Gastrocnemius medialis (tissue), 4 donors: ENCODE results near the gene PRPS1.

Experiments
- POLR2A ChIP-seq, 2 donors: fragments of 450-650 bp; IDR thresholded peaks; one replicate each; pipeline ENCODE4 v1.6.1; 2017; ENCODE audit warnings: antibody characterized with exemption in 2 of 2, mild to moderate bottlenecking in 2 of 2, moderate library complexity in 2 of 2
- TF ChIP-seq, protein P1 (sequence below), 5 experiments: fragments of 450-650 bp in 3 of 5; fragments of 200-600 bp in 2 of 5; sonication (generic) in 2 of 5; IDR thresholded peaks in 4 of 5; conservative IDR thresholded peaks in 1 of 5; 1 replicate in 4 of 5; 2 replicates in 1 of 5; pipeline ENCODE4 v1.5.1; 2016 to 2019; ENCODE audit warnings: antibody characterized with exemption in 5 of 5, mild to moderate bottlenecking in 3 of 5, moderate library complexity in 3 of 5

DNA sequence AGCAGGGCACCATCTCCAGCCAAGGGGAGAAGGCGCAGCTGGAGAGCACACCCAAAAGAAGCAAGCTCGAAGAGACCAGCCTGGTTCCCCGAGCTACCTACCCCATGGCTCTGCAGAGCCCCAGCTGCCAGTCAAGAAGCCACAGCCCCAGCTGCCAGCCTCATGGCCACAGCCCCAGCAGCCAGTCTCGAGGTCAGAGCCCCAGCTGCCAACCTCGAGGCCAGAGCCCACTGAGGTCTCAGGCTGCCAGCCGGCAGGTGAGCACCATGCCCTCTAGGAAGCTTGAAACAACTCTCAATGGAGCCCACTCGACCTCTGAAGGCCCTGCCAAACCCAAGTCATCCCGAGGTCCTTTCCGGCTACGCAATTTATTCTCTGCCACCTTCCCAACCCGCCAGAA is 27.0 kb upstream of the PRPS1 start:
- TF ChIP-seq, protein P1, sequence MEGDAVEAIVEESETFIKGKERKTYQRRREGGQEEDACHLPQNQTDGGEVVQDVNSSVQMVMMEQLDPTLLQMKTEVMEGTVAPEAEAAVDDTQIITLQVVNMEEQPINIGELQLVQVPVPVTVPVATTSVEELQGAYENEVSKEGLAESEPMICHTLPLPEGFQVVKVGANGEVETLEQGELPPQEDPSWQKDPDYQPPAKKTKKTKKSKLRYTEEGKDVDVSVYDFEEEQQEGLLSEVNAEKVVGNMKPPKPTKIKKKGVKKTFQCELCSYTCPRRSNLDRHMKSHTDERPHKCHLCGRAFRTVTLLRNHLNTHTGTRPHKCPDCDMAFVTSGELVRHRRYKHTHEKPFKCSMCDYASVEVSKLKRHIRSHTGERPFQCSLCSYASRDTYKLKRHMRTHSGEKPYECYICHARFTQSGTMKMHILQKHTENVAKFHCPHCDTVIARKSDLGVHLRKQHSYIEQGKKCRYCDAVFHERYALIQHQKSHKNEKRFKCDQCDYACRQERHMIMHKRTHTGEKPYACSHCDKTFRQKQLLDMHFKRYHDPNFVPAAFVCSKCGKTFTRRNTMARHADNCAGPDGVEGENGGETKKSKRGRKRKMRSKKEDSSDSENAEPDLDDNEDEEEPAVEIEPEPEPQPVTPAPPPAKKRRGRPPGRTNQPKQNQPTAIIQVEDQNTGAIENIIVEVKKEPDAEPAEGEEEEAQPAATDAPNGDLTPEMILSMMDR (IDR thresholded peaks at IDR 0.05 in 4 of 5, conservative IDR thresholded peaks at IDR 0.05 in 1 of 5): no peak
- no peak for TF ChIP-seq POLR2A (IDR thresholded peaks at IDR 0.05)
